Breast epithelium (tissue), 4 donors: Measurements from ENCODE around the gene PHF21A. TPM values are rescaled to one million over a fixed set of nuclear protein-coding genes. Genes with fewer than 3 reads are reported as not detected.
"Not testable (repeated sequence)": the region's sequence is repeated elsewhere in the genome, so short reads cannot be mapped to it uniquely, and the experiment has no call there.

ENCODE experiments used
- DNase-seq, 2 donors: peaks; one replicate each; pipeline ENCODE4 v3.0.0-alpha.2; 2019; ENCODE audit warnings: low spot score in 2 of 2
- H3K27ac ChIP-seq, 2 donors: fragments of 200-600 bp; sonication (generic) in 1 of 2; one replicate each; pipeline ENCODE4 v1.5.1; 2016 to 2019; ENCODE audit warnings: mild to moderate bottlenecking in 1 of 2
- H3K27me3 ChIP-seq, 2 donors: fragments of 200-600 bp; sonication (generic) in 1 of 2; one replicate each; pipeline versions ENCODE4 v1.5.1 to v1.6.0; 2017 to 2019; ENCODE audit warnings: control low read depth in 1 of 2, mild to moderate bottlenecking in 1 of 2
- H3K36me3 ChIP-seq: fragments of 200-600 bp; one replicate; pipeline ENCODE4 v1.5.1; 2019
- H3K4me1 ChIP-seq, 2 donors: fragments of 200-600 bp; sonication (generic); one replicate each; pipeline ENCODE4 v1.5.1; 2016 to 2019; ENCODE audit warnings: control low read depth in 1 of 2
- H3K4me3 ChIP-seq, 3 donors: fragments of 200-600 bp; sonication (generic); 1 replicate in 2 of 3; 2 replicates in 1 of 3; pipeline ENCODE4 v1.5.1; 2016 to 2019; ENCODE audit warnings: mild to moderate bottlenecking in 3 of 3, moderate library complexity in 2 of 3
- H3K9me3 ChIP-seq, 2 donors: fragments of 200-600 bp; sonication (generic) in 1 of 2; one replicate each; pipeline ENCODE4 v1.5.1; 2016 to 2019; ENCODE audit warnings: control low read depth in 1 of 2
- CTCF ChIP-seq, 3 donors: fragments of 450-650 bp; IDR thresholded peaks; one replicate each; pipeline ENCODE4 v1.5.1; 2016 to 2017; ENCODE audit warnings: antibody characterized with exemption in 3 of 3, mild to moderate bottlenecking in 3 of 3, moderate library complexity in 3 of 3
- POLR2A ChIP-seq: fragments of 450-650 bp; IDR thresholded peaks from one replicate; pipeline ENCODE4 v1.6.1; 2016; ENCODE audit warnings: antibody characterized with exemption, mild to moderate bottlenecking, moderate library complexity
- POLR2AphosphoS5 ChIP-seq, 3 donors: sonication (generic); formaldehyde crosslinking; IDR thresholded peaks; one replicate each; pipeline ENCODE4 v1.6.1; 2017; ENCODE audit warnings: antibody characterized with exemption in 3 of 3
- intact Hi-C: fragments of 100-400 bp; cut with DNase I; formaldehyde crosslinking; loops from one replicate; pipeline ENCODE4 v1.15.1; 2023; ENCODE audit warnings: low total_unique reads
- total RNA-seq, 3 donors: library from RNA; depleted of rRNA; stranded (reverse); fragments of >200 nt; gene quantifications; one replicate each; pipeline ENCODE4 v1.1.0, GENCODE V29; 2016

The PHF21A gene
- total RNA-seq, 3 donors from 2014 or later: 23.4 to 70.8 (median 42.7) TPM

GRCh38 chr11:45900916-45901617 is 220.2 kb downstream of the PHF21A start:
- intact Hi-C loops: no loop called here
- no peak for DNase-seq
- Histone ChIP-seq H3K27ac (peak overlapping the region; percentile 23 to 36), H3K36me3 (no peaks in the 10 kb centered on the region), H3K9me3 (no peaks in the 10 kb centered on the region), H3K27me3 (no peaks in the 10 kb centered on the region), H3K4me3 (peak overlapping the region; percentile 52 to 84 (median 63)), H3K4me1 (peaks cover 4 to 6% of the 10 kb centered on the region in 2 donors)
- TF ChIP-seq POLR2A (no peak), POLR2AphosphoS5 (IDR thresholded peaks at IDR 0.05) (no peak), CTCF (IDR thresholded peaks at IDR 0.05) (no peak)

GRCh38 chr11:45900175-45900800 is 221.0 kb downstream of the PHF21A start:
- peak overlapping the region; percentile 68 to 84 for H3K27ac ChIP-seq
- DNase-seq, H3K27me3 ChIP-seq, H3K9me3 ChIP-seq, H3K36me3 ChIP-seq, H3K4me1 ChIP-seq, intact Hi-C loops: not testable (repeated sequence)
- H3K4me3 ChIP-seq: peak overlapping the region; percentile 52 to 84 (median 63)

- Histone ChIP-seq H3K27me3 (no peaks in the 10 kb centered on the region), H3K4me3 (peak overlapping the region; percentile 52 to 84 (median 63)), H3K9me3 (no peaks in the 10 kb centered on the region), H3K27ac (peak overlapping the region; percentile 68 to 84), H3K36me3 (no peaks in the 10 kb centered on the region), H3K4me1 (peaks cover 4 to 6% of the 10 kb centered on the region in 2 donors)
- intact Hi-C loops: no loop called here
- TF ChIP-seq POLR2A (no peak), POLR2AphosphoS5 (IDR thresholded peaks at IDR 0.05) (peak in 1 of 3 donors; percentile 52)
- DNase-seq: peak; percentile 67 to 76
Observed at GRCh38 chr11:45899448-45900174, 221.6 kb downstream of the PHF21A start.

- Histone ChIP-seq H3K4me1 (peaks cover 4 to 6% of the 10 kb centered on the region in 2 donors), H3K36me3 (no peaks in the 10 kb centered on the region), H3K27ac (peak overlapping the region; percentile 68 to 84), H3K9me3 (no peaks in the 10 kb centered on the region), H3K4me3 (peak overlapping the region; percentile 52 to 84 (median 63)), H3K27me3 (no peaks in the 10 kb centered on the region)
- intact Hi-C loops: no loop called here
- no peak for DNase-seq
- TF ChIP-seq POLR2A (no peak), CTCF (IDR thresholded peaks at IDR 0.05) (no peak), POLR2AphosphoS5 (IDR thresholded peaks at IDR 0.05) (no peak)
Observed at GRCh38 chr11:45899086-45899447, 222.2 kb downstream of the PHF21A start.

- Histone ChIP-seq H3K9me3 (no peaks in the 10 kb centered on the region), H3K4me3 (no peak overlapping the region), H3K4me1 (peaks cover 4 to 6% of the 10 kb centered on the region in 2 donors), H3K36me3 (no peaks in the 10 kb centered on the region), H3K27me3 (no peaks in the 10 kb centered on the region), H3K27ac (no peak overlapping the region)
- TF ChIP-seq POLR2A (no peak), POLR2AphosphoS5 (IDR thresholded peaks at IDR 0.05) (no peak), CTCF (IDR thresholded peaks at IDR 0.05) (no peak)
- no peak for DNase-seq
- intact Hi-C loops: no loop called here
Observed at GRCh38 chr11:45897556-45897955, 223.7 kb downstream of the PHF21A start.
